Measurements from ENCODE around the gene CDC14B. TPM values are rescaled to one million over a fixed set of nuclear protein-coding genes. Genes with fewer than 3 reads are reported as not detected.

The CDC14B gene
- total RNA-seq, 5 donors from 2014 or later (not counting 1 experiment from before 2014, with no cell fraction given): 4.8 to 11.9 (median 7.2) TPM

DNA sequence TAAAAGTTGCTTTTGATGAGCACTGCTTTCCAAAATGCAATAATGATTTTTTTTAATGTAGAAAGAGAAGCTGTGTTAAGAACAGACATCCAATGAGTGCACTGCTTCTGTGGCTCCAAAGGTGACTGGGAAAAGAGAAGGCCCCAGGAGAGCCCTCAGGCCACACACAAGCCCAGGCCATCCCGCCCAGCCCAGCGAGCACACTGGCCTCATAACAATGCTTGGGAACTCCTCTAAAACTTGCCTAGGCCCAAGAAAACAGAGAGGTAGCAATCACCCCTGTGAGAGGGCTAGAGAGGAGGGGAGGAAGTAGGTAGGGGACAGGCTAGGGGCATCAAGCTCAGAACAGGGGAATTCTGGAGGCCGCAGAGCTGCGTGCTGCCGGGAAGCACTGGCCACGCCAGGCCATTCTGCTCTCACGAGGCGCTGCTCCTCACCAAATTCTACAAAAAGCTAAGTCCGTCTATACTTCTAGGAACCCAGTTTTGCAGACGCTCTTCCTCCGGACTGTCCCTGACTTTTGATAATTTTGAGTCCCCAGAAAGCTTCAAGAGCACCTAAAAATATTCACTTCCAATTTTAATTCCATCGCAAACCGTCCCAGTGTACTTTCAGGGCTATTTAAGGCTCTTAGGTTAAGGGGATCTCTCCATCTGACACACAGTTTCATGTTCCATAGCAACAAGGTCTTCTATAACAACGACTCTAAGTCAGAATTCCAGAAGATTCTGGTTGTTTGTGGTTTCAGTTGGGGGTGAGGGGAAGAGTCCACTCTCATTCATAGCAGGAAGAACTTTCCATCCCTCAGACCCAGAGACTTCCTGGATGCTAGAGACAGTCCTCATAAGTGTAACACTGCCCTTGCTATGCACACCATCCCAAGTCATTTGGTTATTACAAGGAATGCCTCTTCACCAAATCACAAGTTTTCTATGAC lies 118.7 kb downstream of the CDC14B start:
- no peaks in the 10 kb centered on the region for H3K4me1 Mint-ChIP-seq
- WGBS (ENCODE audit: insufficient coverage): 98% methylated on average over 7 of the region's 14 CpGs
- no peak for DNase-seq
- Histone ChIP-seq H3K4me3 (ENCODE audit: control insufficient read depth in 1 of 2, extremely low read depth in 1 of 2, low read length in 1 of 2) (no peak overlapping the region), H3K4me1 (ENCODE audit: control insufficient read depth in 1 of 2, extremely low read depth in 1 of 2, insufficient read depth in 2 of 2, low read length in 2 of 2) (no peaks in the 10 kb centered on the region), H3K27me3 (replicated peaks in 1 of 2; ENCODE audit: control insufficient read depth in 2 of 2, extremely low read depth in 1 of 2, insufficient read depth in 2 of 2, low read length in 1 of 2) (no peaks in the 10 kb centered on the region), H3K36me3 (ENCODE audit: control insufficient read depth in 2 of 2, extremely low read depth in 1 of 2, insufficient read depth in 1 of 2, low read length in 1 of 2) (no peaks in the 10 kb centered on the region), H3K9me3 (no peaks in the 10 kb centered on the region), H3K27ac (ENCODE audit: low read length) (no peak overlapping the region)
- POLR2A ChIA-PET: no interaction called here
- CTCF ChIA-PET: interaction anchor here in 1 of 2 donors (0.6 kb wide), 1 partner anchor 377 kb away, joined by 3 read pairs; no protein-coding TSS in a partner anchor
- H3K27me3 Mint-ChIP-seq: no peaks in the 10 kb centered on the region
- H3K9me3 Mint-ChIP-seq: no peaks in the 10 kb centered on the region
- peaks cover 15% of the 10 kb centered on the region for H3K36me3 Mint-ChIP-seq
- ATAC-seq (replicated peaks in 1 of 4): no peak
- no peak overlapping the region for H3K4me3 Mint-ChIP-seq
- H3K27ac Mint-ChIP-seq: no peak overlapping the region

DNA sequence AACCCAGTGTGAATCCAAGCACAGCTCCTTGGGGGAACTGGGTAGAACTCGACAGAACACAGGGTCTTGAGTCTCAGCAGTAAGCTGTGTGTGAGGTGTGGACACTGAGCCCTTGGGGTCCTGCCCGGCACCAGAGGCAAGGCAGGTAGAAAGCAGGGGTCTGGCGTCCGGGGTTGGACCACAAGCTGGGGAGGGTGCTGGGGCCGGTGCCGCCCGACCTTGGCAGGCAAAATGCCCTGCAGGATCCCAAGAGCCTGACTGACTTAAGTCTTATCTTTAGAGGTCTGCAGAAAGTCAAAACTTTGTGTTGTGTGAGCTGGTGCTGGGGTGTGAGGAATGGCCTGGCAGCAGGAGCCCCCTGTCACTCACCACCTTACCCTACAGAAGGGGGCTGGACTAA lies 120.4 kb downstream of the CDC14B start:
- H3K4me3 ChIP-seq (ENCODE audit: control insufficient read depth in 1 of 2, extremely low read depth in 1 of 2, low read length in 1 of 2): no peak overlapping the region
- Mint-ChIP-seq H3K27ac (no peak overlapping the region), H3K36me3 (peaks cover 10% of the 10 kb centered on the region), H3K9me3 (no peaks in the 10 kb centered on the region), H3K4me1 (no peaks in the 10 kb centered on the region), H3K4me3 (no peak overlapping the region), H3K27me3 (no peaks in the 10 kb centered on the region)
- no peak overlapping the region for H3K27ac ChIP-seq (ENCODE audit: low read length)
- 83% methylated on average over 4 of the region's 7 CpGs for WGBS (ENCODE audit: insufficient coverage)
- H3K36me3 ChIP-seq (ENCODE audit: control insufficient read depth in 2 of 2, extremely low read depth in 1 of 2, insufficient read depth in 1 of 2, low read length in 1 of 2): no peaks in the 10 kb centered on the region
- POLR2A ChIA-PET: no interaction called here
- no peaks in the 10 kb centered on the region for H3K27me3 ChIP-seq (replicated peaks in 1 of 2; ENCODE audit: control insufficient read depth in 2 of 2, extremely low read depth in 1 of 2, insufficient read depth in 2 of 2, low read length in 1 of 2)
- H3K4me1 ChIP-seq (ENCODE audit: control insufficient read depth in 1 of 2, extremely low read depth in 1 of 2, insufficient read depth in 2 of 2, low read length in 2 of 2): no peaks in the 10 kb centered on the region
- CTCF ChIA-PET: no interaction called here
- ATAC-seq (replicated peaks in 1 of 4) (no peak), DNase-seq (no peak)
- no peaks in the 10 kb centered on the region for H3K9me3 ChIP-seq

- H3K4me1 ChIP-seq (ENCODE audit: control insufficient read depth in 1 of 2, extremely low read depth in 1 of 2, insufficient read depth in 2 of 2, low read length in 2 of 2): no peaks in the 10 kb centered on the region
- DNase-seq (no peak), ATAC-seq (replicated peaks in 1 of 4) (no peak)
- peaks cover 0 to 1% (median 0%) of the 10 kb centered on the region in 3 donors for H3K4me1 Mint-ChIP-seq
- ChIA-PET CTCF (no interaction called here), POLR2A (interaction anchor here in 1 of 2 donors (0.6 kb wide), 1 partner anchor 1319 kb away, joined by 4 read pairs; no protein-coding TSS in a partner anchor)
- no peak overlapping the region for H3K27ac ChIP-seq (ENCODE audit: low read length)
- peaks cover 7% of the 10 kb centered on the region for H3K36me3 Mint-ChIP-seq
- 69% methylated on average over 5 of the region's 7 CpGs for WGBS (ENCODE audit: insufficient coverage)
- H3K9me3 ChIP-seq: no peaks in the 10 kb centered on the region
- H3K27ac Mint-ChIP-seq: no peak overlapping the region
- H3K4me3 Mint-ChIP-seq: no peak overlapping the region
- H3K9me3 Mint-ChIP-seq: no peaks in the 10 kb centered on the region
- no peaks in the 10 kb centered on the region for H3K27me3 ChIP-seq (replicated peaks in 1 of 2; ENCODE audit: control insufficient read depth in 2 of 2, extremely low read depth in 1 of 2, insufficient read depth in 2 of 2, low read length in 1 of 2)
- no peak overlapping the region for H3K4me3 ChIP-seq (ENCODE audit: control insufficient read depth in 1 of 2, extremely low read depth in 1 of 2, low read length in 1 of 2)
- no peaks in the 10 kb centered on the region for H3K27me3 Mint-ChIP-seq
- no peaks in the 10 kb centered on the region for H3K36me3 ChIP-seq (ENCODE audit: control insufficient read depth in 2 of 2, extremely low read depth in 1 of 2, insufficient read depth in 1 of 2, low read length in 1 of 2)
Observed at GRCh38 chr9:96498796-96499195, 120.8 kb downstream of the CDC14B start.

DNA sequence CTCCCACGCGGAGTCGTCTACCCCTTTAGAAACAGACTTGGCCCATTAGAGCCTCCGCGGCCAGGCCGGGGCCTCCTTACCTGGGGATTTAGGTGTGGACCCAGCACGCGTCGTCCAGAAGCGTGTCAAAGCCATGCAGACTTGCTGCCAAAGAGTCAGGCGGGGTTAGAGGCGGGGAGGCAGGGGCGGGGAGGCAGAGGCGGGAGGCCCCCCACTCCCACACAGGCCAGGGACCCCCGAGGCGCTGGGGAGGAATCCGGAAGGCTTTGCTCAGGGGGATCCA lies 122.6 kb downstream of the CDC14B start:
- Mint-ChIP-seq H3K9me3 (no peaks in the 10 kb centered on the region), H3K27ac (no peak overlapping the region), H3K4me1 (peaks cover 0 to 2% (median 0%) of the 10 kb centered on the region in 3 donors), H3K27me3 (no peaks in the 10 kb centered on the region), H3K36me3 (peaks cover 3% of the 10 kb centered on the region), H3K4me3 (no peak overlapping the region)
- Histone ChIP-seq H3K27me3 (replicated peaks in 1 of 2; ENCODE audit: control insufficient read depth in 2 of 2, extremely low read depth in 1 of 2, insufficient read depth in 2 of 2, low read length in 1 of 2) (no peaks in the 10 kb centered on the region), H3K4me1 (ENCODE audit: control insufficient read depth in 1 of 2, extremely low read depth in 1 of 2, insufficient read depth in 2 of 2, low read length in 2 of 2) (no peaks in the 10 kb centered on the region), H3K9me3 (no peaks in the 10 kb centered on the region), H3K27ac (ENCODE audit: low read length) (no peak overlapping the region), H3K4me3 (ENCODE audit: control insufficient read depth in 1 of 2, extremely low read depth in 1 of 2, low read length in 1 of 2) (no peak overlapping the region), H3K36me3 (ENCODE audit: control insufficient read depth in 2 of 2, extremely low read depth in 1 of 2, insufficient read depth in 1 of 2, low read length in 1 of 2) (peaks cover 0 to 2% of the 10 kb centered on the region in 2 donors)
- DNase-seq (no peak), ATAC-seq (replicated peaks in 1 of 4) (no peak)
- 98% methylated on average over 8 of the region's 17 CpGs for WGBS (ENCODE audit: insufficient coverage)
- ChIA-PET POLR2A (no interaction called here), CTCF (no interaction called here)

DNA sequence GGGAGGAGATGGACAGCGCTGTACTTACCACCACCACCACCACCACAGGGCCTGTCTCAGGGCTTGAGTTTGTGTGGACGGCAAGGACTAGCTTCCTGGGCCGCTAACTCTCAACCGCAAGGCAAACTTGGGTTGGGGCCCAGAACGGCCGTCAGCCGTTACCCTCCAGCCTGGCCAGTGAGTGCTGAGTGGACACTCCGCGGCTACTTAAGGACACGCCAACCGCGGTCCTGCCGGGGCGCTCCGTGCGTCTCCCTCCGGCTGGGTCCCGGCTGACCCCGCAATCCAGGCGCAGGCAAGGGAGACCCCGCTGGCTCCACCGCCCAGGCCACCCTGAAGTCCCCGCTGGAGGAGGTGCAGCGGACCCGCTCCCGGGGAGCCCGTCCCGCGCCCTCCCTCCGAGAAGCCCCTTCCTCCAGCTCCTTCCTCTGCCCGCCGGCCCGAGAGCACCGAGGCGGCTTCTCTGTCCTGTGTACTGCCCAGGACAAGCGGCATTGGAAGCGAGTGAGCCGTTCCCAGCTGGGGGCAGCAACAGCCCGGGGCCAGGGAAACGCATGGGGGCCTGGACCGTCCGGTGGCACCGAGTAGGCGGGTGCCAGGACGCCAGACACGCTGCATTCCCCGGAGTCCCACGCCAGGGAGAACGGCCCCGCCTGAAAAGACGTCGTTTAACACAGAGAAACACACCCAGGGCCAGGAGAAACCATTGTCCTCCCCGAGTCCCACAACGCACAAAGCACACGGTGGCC lies 123.1 kb downstream of the CDC14B start:
- no peak for DNase-seq
- no peak overlapping the region for H3K27ac ChIP-seq (ENCODE audit: low read length)
- no peaks in the 10 kb centered on the region for H3K4me1 ChIP-seq (ENCODE audit: control insufficient read depth in 1 of 2, extremely low read depth in 1 of 2, insufficient read depth in 2 of 2, low read length in 2 of 2)
- no peak for ATAC-seq (replicated peaks in 1 of 4)
- Mint-ChIP-seq H3K36me3 (peaks cover 6% of the 10 kb centered on the region), H3K27ac (no peak overlapping the region), H3K27me3 (no peaks in the 10 kb centered on the region), H3K9me3 (no peaks in the 10 kb centered on the region), H3K4me3 (no peak overlapping the region), H3K4me1 (peaks cover 3 to 6% (median 5%) of the 10 kb centered on the region in 3 donors)
- peaks cover 0 to 6% of the 10 kb centered on the region in 2 donors for H3K36me3 ChIP-seq (ENCODE audit: control insufficient read depth in 2 of 2, extremely low read depth in 1 of 2, insufficient read depth in 1 of 2, low read length in 1 of 2)
- 94% methylated on average over 54 of the region's 55 CpGs for WGBS (ENCODE audit: insufficient coverage)
- H3K9me3 ChIP-seq: no peaks in the 10 kb centered on the region
- no peaks in the 10 kb centered on the region for H3K27me3 ChIP-seq (replicated peaks in 1 of 2; ENCODE audit: control insufficient read depth in 2 of 2, extremely low read depth in 1 of 2, insufficient read depth in 2 of 2, low read length in 1 of 2)
- ChIA-PET POLR2A (no interaction called here), CTCF (no interaction called here)
- no peak overlapping the region for H3K4me3 ChIP-seq (ENCODE audit: control insufficient read depth in 1 of 2, extremely low read depth in 1 of 2, low read length in 1 of 2)

- H3K27ac ChIP-seq (ENCODE audit: low read length): no peak overlapping the region
- CTCF ChIA-PET: no interaction called here
- Mint-ChIP-seq H3K4me3 (no peak overlapping the region), H3K27ac (no peak overlapping the region), H3K27me3 (no peaks in the 10 kb centered on the region), H3K9me3 (no peaks in the 10 kb centered on the region), H3K36me3 (peaks cover 15% of the 10 kb centered on the region), H3K4me1 (peaks cover 4 to 14% (median 13%) of the 10 kb centered on the region in 3 donors)
- H3K36me3 ChIP-seq (ENCODE audit: control insufficient read depth in 2 of 2, extremely low read depth in 1 of 2, insufficient read depth in 1 of 2, low read length in 1 of 2): peaks cover 3 to 18% of the 10 kb centered on the region in 2 donors
- POLR2A ChIA-PET: no interaction called here
- no peaks in the 10 kb centered on the region for H3K4me1 ChIP-seq (ENCODE audit: control insufficient read depth in 1 of 2, extremely low read depth in 1 of 2, insufficient read depth in 2 of 2, low read length in 2 of 2)
- WGBS (ENCODE audit: insufficient coverage): 95% methylated on average over 9 of the region's 11 CpGs
- H3K27me3 ChIP-seq (replicated peaks in 1 of 2; ENCODE audit: control insufficient read depth in 2 of 2, extremely low read depth in 1 of 2, insufficient read depth in 2 of 2, low read length in 1 of 2): no peaks in the 10 kb centered on the region
- no peak overlapping the region for H3K4me3 ChIP-seq (ENCODE audit: control insufficient read depth in 1 of 2, extremely low read depth in 1 of 2, low read length in 1 of 2)
- H3K9me3 ChIP-seq: no peaks in the 10 kb centered on the region
- DNase-seq: no peak
- no peak for ATAC-seq (replicated peaks in 1 of 4)
Observed at GRCh38 chr9:96495341-96495740, 124.3 kb downstream of the CDC14B start.

Data from T-cell (primary cell).